ENCODE measurements around the gene LDHD. TPM values are rescaled to one million over a fixed set of nuclear protein-coding genes. Genes with fewer than 3 reads are reported as not detected.
"Not testable (repeated sequence)": the region's sequence is repeated elsewhere in the genome, so short reads cannot be mapped to it uniquely, and the experiment has no call there.

The LDHD gene
- polyA plus RNA-seq, 4 donors, result 1.0 to 7.5 (median 5.3) TPM

DNA sequence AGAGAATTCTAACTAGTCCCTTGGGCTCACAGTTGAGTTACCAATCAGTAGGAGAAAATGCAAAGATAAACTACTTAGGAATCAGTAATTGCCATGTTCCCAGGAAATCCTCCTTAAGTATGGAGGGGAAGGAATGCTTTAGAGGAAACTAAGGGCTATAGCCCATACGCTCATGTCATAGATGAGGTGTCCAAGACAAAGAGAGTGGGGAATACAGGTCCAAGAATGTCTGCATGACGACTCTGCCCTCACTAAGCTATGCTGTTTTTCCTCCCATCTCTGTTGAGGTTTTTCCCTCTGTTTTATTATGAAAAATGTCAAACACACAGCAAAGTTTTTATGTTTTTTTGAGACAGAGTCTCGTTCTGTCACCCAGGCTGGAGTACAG is 16.0 kb downstream of the LDHD start:
- DNase-seq (ENCODE audit: low read depth in 4 of 4, low spot score in 3 of 4), result no peak

DNA sequence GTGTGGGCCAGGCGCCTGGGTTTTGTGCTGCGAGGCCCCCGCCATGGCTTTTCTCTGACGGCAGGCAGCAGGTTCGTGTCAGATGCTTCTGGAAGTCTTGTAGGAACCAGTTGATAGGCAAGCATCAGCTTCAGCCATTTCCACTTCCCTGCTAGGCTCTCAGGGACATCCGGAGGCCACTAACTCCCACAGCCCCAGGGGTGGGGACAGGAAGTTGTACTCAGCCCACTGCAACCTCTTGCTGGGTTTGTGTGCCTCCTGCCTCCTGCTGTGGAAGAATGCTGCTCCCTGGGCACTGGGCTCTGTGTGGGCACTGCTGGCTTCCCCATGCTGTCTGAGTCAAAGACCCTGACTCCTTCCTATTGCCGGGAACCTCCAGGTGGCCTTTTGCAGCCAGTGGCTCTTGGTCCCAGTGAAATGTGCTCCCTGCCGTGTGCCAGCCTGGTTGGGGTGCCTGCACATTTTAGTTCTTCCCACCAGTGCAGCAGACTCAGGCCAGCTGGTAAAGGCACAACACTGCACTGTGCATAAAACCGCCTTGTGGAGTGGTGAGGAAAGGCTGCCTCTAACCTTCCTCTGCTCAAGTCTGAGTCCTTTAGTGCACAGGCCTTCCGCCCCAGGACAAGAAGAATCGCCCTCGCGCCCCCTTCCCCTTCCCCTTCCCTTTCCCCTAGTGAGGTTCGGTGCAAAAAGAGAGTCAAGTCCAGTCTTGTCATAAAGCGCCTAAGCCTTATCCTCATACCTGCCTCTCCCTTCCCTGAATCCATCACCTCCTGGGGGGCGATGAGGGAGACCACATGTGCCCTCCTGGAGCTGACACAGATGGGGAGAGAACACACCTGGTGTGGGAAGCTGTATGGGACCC is 16.6 kb downstream of the LDHD start:
- DNase-seq (ENCODE audit: low read depth in 4 of 4, low spot score in 3 of 4), result no peak

DNA sequence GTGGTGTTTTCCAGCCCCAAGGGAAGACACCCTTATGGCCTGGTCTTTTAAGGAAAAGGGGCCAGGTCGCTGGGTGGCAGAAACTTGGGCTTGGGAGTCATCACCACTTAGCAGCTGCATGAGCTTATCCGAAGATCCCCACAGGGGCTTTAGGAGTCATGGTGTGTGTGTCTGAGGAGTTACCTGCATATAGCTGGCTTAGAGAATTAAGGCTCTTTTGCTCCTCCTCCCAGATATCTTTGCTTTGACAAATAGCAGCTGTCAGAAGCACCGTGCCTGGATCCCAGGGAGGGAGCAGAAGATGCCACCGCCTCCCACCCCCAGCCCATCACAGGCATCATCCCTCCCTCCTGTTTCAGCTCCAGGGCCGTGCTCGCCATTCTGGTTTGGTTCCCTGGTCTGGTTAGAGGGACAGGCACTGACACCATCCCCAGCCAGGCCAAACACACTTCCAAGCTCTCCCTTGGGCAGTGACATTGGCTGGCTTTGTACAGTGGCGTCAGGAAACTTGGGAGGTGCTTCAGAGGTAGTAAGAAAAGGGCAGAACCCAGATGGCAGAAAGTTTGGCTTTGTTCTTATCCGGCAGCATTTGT is 17.4 kb downstream of the LDHD start:
- DNase-seq (ENCODE audit: low read depth in 4 of 4, low spot score in 3 of 4), result no peak

DNA sequence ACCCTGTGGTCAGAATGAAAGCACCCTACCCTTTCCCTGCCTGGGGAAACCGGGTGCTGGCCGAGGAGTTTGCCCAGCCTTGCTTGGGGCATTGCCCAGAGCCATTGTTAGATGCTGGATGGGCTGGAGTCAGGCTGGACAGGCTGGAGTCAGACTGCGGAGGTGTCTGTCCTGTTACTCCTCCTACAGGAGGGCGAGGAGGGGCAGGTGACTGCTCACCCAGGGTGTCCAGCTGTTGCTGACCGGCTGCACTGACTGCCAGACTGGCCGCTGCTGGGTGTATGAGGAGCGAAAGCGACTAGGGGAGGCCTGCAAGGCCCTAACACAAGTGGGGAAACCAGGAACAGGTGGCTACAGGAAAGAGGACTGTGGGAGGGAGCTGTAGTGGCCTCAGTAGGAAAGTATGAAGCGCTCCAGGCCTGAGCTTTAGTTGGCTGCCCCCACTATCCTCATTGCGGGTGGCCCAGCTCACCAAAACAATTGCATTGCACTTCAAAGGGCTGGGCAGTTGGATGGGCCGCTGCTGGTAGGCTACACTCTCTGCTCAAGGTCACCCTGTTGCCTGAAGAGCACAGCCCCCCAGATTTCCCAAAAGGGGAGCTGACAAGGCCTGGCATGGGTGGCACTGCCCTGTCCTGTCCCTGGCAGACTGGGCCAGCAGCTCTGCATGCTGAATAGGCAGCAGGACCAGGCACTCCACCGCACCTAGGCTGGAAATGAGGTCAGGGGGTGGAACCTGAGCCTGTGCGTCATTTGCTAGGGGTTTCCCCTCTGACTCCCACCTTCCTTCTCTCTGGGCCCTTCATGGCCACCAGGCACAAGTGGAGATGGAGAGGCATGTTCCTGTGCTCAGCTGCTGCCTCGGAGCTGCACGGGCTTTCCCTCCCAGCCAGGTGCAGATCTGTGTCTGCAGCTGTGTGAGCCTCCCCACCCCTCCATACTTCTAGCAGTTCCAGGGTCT is 18.4 kb downstream of the LDHD start:
- no peak for DNase-seq (ENCODE audit: low read depth in 4 of 4, low spot score in 3 of 4)

- DNase-seq (ENCODE audit: low read depth in 4 of 4, low spot score in 3 of 4), result no peak
Measured at GRCh38 chr16:75097191-75097761, 19.3 kb downstream of the LDHD start.

GRCh38 chr16:75096656-75097055 is 19.9 kb downstream of the LDHD start:
- no peak for DNase-seq (ENCODE audit: low read depth in 4 of 4, low spot score in 3 of 4)

DNA sequence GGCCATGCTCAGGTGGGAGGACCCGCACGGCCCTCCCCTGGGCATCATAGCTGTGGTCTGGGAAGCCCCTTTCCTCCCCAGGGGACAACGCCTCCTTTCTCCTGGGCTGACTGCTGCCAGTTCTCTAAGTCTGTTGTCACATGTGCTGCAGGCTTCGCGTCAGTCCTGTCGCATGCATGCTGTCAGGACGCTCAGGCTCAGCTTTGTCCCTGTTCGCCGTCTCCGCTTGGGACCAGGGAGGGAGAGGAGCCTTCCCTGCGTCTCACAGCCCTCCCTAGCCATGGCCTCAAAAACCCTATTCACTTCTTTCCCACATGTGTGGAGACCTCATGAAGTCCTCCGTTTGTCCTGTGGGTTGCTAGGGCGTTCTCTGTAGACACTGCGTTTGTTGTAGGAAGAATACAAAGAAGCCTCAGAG is 21.4 kb downstream of the LDHD start:
- DNase-seq (ENCODE audit: low read depth in 4 of 4, low spot score in 3 of 4), result no peak

- no peak for DNase-seq (ENCODE audit: low read depth in 4 of 4, low spot score in 3 of 4)
Measured at GRCh38 chr16:75093598-75094540, 22.7 kb downstream of the LDHD start.

- no peak for DNase-seq (ENCODE audit: low read depth in 4 of 4, low spot score in 3 of 4)
Measured at GRCh38 chr16:75092777-75093176, 23.8 kb downstream of the LDHD start.

- DNase-seq (ENCODE audit: low read depth in 4 of 4, low spot score in 3 of 4), result not testable (repeated sequence)
Measured at GRCh38 chr16:75091619-75092018, 25.0 kb downstream of the LDHD start.

DNA sequence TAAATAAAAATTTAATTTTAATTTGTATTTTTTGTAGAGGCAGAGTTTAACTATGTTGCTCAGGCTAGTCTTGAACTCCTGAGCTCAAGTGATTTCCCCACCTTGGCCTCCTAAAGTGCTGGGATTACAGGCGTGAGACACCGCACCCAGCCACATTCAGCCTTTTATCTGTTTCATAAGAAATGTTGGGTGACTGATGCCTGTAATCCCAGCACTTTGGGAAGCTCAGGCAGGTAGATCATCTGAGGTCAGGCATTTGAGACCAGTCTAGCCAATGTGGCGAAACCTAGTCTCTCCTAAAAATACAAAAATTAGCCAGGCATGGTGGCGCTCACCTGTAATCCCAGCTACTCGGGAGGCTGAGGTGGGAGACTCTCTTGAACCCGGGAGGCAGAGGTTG is 25.7 kb downstream of the LDHD start:
- DNase-seq (ENCODE audit: low read depth in 4 of 4, low spot score in 3 of 4), result not testable (repeated sequence)

- DNase-seq (ENCODE audit: low read depth in 4 of 4, low spot score in 3 of 4), result no peak
Measured at GRCh38 chr16:75089486-75090202, 26.9 kb downstream of the LDHD start.

DNA sequence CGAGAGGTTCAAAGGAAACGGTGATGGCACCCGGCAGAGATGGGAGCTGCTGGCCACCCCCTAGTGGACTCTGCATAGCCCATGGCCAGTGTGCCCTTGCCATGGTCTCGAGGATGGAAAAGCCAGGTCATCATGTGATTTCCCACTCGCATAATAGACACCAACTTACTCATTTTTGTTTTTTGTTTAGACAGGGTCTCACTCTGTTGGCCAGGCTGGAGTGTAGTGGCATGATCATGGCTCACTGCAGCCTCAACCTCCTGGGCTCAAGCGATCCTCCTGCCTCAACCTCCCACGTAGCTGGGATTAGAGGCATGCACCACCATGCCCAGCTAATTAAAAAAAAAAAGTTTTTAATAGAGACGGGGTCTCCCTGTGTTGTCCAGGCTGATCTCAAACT is 27.6 kb downstream of the LDHD start:
- DNase-seq (ENCODE audit: low read depth in 4 of 4, low spot score in 3 of 4), result no peak

GRCh38 chr16:75088216-75088615 is 28.4 kb downstream of the LDHD start:
- no peak for DNase-seq (ENCODE audit: low read depth in 4 of 4, low spot score in 3 of 4)

GRCh38 chr16:75087375-75087979 is 29.1 kb downstream of the LDHD start:
- DNase-seq (ENCODE audit: low read depth in 4 of 4, low spot score in 3 of 4), result no peak

- DNase-seq (ENCODE audit: low read depth in 4 of 4, low spot score in 3 of 4), result no peak
Measured at GRCh38 chr16:75086688-75087374, 29.7 kb downstream of the LDHD start.

DNA sequence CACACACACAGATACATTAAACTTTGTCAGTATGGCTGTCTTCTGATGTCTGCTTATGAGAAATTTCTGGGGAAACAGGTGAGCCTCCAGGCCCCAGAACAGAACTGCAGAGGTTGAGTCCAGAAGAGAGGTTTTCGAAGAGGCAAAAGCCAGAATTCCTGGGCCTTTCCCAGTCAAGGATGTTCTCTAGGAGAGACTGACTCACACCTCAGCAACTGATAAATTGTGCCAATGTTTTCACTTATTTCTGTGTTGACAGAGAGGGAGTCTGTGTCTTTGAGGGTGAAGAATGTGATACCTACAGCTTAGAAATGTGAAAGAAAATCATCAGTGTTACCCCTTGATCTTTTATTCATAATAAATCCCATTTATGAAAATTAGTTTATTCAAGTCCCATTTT is 30.3 kb downstream of the LDHD start:
- DNase-seq (ENCODE audit: low read depth in 4 of 4, low spot score in 3 of 4), result no peak

DNA sequence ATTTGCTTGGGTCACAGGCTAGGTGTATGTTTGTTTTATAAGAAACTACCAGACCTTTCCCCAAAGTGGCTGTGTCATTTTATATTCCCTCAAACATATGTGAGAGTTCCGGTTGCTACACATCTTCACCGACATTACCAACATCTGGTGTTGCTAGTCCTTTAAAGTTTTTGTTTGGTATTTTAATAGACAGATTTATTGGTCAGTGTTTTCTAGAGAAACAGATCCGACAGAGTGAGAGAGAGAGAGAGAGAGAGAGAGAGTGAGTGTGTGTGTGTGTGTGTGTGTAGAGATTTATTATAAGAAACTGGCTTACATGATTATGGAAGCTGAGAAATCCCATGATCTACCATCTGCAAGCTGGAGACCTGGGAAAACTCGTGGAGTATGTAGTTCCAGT is 31.0 kb downstream of the LDHD start:
- DNase-seq (ENCODE audit: low read depth in 4 of 4, low spot score in 3 of 4), result no peak

Data from left renal pelvis (tissue), 4 donors.